ENCODE results near the gene SHANK3. TPM values are rescaled to one million over a fixed set of nuclear protein-coding genes. Genes with fewer than 3 reads are reported as not detected.

The SHANK3 gene
- total RNA-seq, 1 experiment from 2014 or later: 1.2 TPM

- DNase-seq (ENCODE audit: extremely low read depth, low read depth): no peak
These were observed 25.3 kb downstream of the SHANK3 start for GRCh38 chr22:50697667-50698506.

DNA sequence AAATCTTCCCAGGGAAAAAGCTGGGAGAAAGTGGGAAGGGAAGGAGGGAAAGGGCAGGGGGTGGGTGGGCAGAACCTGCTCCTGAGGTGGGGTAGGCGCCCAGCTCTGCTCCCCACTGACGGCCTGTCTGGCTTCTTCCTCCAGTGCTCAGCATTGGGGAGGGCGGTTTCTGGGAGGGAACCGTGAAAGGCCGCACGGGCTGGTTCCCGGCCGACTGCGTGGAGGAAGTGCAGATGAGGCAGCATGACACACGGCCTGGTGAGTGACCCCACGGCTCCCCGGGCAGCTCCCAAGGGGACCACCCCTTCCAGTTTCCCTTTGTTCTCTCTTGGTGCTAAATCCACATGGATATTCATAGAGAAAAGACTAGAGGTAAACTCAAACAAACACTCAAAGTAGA is 25.9 kb downstream of the SHANK3 start:
- DNase-seq (ENCODE audit: extremely low read depth, low read depth): no peak

- no peak for DNase-seq (ENCODE audit: extremely low read depth, low read depth)
These were observed 26.6 kb downstream of the SHANK3 start for GRCh38 chr22:50699001-50699755.

DNA sequence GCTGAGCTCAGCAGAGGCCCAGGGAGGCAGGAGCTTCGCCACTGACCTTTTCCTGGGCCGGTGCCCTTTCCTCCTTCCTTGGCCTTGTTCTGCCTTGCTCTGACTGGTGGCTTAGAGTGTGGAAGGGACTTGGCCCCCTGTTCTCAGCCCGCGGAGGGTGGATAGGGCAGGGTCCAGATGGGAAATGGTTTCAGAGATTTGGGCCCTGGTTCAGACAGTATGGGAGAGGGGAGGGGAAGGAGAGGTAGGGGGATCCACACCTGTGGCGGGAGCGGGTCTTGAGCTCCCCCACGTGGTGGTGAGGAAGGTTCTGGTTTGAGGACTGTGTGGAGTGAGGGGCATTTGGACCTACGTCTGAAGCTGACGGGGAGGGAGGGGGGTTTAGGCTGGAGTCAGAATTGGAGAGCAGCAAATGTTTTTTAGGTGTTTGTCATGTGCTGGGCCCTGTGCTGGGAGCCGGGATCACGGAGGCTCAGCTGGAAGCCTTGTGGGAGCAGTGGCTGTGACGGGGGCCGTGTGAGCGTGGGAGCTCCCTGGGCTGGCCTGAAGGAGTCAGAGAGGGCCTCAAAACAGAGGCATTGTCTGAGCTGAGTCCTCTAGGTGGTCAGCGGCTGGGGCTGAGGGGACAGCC is 27.2 kb downstream of the SHANK3 start:
- DNase-seq (ENCODE audit: extremely low read depth, low read depth): no peak

DNA sequence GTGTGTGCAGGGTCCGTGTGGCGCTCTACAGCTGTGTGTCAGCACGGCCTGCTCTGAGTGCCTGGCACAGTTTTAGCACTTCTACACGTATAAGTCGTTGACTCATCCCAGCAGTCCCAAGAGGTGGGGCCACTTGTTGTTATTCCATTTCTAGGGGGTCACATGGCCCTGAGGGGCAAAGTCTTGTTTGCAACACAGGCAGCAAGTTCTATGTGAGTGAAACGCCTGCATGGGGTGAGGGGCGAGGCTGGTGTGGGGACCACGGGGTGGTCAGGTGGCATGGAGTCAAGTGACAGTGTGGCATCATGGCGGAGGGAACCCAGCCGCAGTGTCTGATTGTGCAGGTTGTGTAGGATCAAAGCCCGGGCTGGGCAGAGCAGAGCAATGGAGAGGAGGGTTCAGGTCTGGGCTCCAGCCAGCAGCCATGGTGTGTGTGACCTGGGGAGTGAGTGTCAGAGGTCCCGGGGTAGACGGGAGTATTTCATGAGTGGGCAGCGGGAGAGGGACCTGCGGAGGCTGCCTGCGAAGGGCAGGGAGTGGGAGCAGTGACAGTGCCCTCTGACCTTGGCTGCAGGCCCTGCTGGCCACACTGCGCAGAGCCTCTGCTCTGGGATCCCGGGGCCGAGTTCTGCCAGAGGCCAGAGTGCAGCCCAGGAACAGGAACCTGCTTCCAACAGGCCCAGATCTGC is 27.9 kb downstream of the SHANK3 start:
- DNase-seq (ENCODE audit: extremely low read depth, low read depth): no peak

DNA sequence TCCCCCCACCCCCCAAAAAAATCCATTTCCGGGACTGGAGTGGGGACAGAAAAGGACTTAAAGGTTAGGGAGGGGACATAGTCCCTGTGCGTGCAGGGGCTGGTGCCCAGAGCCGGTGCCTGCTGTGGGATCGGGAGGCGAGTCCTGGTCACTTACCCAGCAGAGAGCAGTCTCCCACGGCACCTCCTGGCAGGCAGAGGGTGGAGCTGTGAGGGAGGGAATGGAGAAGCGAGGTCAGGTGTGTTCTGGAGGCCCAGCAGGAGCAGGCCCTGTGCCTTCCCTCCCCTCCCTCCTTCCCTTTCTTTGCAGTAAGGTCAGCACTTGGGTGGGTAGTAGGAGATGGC is 28.4 kb downstream of the SHANK3 start:
- DNase-seq (ENCODE audit: extremely low read depth, low read depth): no peak

- no peak for DNase-seq (ENCODE audit: extremely low read depth, low read depth)
These were observed 29.0 kb downstream of the SHANK3 start for GRCh38 chr22:50701428-50702154.

GRCh38 chr22:50702261-50702671 is 29.6 kb downstream of the SHANK3 start:
- no peak for DNase-seq (ENCODE audit: extremely low read depth, low read depth)

DNA sequence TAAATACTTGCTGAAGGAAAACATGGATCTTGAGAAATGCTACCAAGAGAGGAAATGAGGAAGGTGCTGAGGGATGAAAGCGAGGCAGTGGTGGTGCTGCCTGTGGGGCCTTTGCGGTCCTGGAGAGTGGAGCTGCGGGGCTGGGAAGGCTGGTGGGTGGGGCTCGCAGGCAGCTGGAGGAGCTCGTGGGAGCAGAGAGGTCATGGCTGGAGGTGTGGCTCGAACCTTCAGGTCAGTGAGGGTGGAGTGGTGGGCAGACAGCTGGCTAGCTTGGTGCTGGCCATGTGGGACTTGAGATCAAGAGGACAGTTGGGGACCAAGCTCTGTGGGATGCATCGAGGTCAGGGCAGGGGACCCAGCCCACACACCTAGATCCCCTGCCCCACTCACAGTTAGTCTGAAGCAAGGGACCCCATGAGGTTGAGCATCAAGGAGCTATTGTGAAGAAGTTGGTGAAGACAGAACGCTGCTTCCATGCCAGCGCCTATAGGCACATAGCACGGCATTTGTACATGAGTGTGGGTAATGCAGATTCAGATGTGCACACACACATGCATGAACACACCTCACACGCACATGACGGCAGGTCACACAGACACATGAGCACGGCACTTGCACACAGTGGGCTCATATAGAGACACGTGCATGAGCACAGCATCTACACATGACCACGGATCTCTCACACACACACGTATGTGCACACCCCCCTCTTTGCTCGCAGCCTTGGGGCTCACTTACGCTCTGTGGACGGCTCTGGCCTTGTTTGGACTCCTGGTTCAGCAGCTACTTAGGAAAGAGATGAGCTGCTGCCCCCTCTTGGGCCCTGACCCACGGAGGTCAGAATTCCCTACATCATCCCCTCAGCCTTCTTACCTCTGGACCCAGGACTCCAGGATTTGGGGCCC is 30.4 kb downstream of the SHANK3 start:
- DNase-seq (ENCODE audit: extremely low read depth, low read depth): no peak

DNA sequence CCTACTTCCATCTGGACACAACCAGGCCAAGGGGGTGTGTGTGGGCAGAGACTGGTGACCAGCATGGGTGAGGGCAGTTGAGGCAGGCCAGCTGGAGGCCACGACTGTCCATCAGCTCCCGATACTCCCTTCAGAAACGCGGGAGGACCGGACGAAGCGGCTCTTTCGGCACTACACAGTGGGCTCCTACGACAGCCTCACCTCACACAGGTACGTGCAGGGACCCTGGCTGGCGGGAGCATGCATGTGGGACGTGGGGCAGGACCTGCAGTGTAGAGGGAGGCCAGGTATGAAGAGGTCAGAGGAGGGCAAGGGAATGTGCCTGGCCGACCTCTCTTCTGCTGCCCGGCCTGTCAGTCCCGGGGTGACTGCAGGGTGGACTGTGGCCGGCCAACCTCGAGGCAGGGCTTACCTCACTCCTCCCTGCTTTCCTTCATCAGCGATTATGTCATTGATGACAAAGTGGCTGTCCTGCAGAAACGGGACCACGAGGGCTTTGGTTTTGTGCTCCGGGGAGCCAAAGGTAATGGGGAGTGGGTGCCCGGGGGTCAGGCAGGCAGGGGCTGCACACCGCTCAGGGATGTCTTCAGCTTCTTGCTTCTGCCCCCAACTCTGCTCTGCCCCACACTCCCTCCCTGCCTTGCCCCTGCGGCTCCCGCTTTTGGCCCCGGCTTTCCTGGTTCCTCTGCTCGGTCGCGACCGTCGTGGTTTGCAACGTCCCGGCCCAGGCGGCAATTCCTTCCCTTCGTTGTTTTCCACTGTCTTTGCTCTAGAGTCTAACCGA is 31.3 kb downstream of the SHANK3 start:
- no peak for DNase-seq (ENCODE audit: extremely low read depth, low read depth)

- no peak for DNase-seq (ENCODE audit: extremely low read depth, low read depth)
These were observed 32.0 kb downstream of the SHANK3 start for GRCh38 chr22:50704510-50705218.

- no peak for DNase-seq (ENCODE audit: extremely low read depth, low read depth)
These were observed 32.6 kb downstream of the SHANK3 start for GRCh38 chr22:50705219-50705691.

DNA sequence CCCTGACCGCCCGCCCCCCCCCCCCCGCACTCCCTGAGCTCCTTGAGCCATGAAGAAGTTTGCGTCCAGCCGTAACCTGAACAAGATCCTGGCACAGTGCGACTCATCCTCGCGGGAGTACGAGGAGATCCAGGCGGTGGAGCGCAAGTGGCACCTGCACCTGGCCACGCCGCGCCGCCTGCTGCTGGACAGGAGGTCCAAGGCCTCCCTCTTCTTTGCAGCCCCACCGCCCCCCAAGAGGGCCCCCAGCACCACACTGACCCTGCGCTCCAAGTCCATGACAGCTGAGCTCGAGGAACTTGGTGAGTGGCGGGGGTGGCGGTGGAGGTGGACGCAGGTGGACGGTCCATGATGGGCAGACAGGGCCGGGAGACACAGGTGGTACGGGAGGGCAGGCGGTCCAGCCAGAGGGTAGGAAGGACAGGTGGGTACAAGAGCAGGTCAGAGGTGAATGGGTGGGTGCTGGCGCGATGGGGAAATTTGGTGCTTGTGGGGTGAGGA is 33.3 kb downstream of the SHANK3 start:
- no peak for DNase-seq (ENCODE audit: extremely low read depth, low read depth)

DNA sequence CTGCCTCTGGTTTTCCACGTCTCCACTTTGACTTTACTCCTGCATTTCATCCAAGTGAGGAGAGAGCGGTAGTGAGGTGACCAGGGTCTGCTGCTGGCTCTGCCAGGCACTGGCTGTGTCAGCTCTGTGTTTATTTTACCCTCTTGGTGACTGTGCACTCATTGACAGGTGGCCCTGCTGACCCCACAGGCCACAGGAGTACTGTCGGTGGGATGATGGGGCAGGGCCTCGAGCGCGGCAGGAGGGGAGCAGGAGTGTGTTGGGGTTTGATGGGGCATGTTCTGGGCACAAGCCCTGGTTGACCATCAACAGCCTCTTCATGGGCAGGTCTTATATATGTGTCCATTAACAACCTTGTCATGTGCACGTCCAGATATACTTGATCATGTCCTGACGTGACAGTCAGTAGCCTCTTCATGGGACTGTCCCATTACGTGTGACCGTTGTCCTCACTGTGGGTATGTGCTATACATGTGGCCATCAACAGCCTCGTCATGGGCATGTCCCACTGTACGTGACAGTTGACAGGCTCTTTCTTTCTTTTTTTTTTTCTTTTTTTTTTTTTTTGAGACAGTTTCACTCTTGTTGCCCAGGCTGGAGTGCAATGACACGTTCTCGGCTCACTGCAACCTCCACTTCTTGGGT is 34.0 kb downstream of the SHANK3 start:
- no peak for DNase-seq (ENCODE audit: extremely low read depth, low read depth)

DNA sequence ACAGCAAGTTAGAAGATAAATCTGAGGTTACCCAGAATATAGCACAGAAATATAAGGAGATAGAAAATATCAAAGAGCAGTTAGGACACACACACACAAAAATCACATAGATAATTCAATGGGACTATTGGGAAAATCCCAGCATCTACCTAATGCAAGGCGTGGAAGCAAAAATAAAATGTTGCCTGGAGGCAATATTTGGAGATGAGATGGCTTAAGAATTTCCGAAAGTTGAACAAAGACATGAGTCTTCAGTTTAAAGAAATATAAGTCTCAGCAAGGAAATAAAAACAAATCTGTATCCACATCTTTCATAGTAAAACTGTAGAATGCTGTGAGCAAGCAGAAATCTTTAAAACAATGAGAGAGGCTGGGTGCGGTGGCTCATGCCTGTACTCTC is 35.9 kb downstream of the SHANK3 start:
- no peak for DNase-seq (ENCODE audit: extremely low read depth, low read depth)

- no peak for DNase-seq (ENCODE audit: extremely low read depth, low read depth)
These were observed 36.4 kb downstream of the SHANK3 start for GRCh38 chr22:50708996-50709395.

- no peak for DNase-seq (ENCODE audit: extremely low read depth, low read depth)
These were observed 37.6 kb downstream of the SHANK3 start for GRCh38 chr22:50710221-50710620.
